C4-2B (cell line): ENCODE data around the gene KCNQ1.

Experiments
- H3K27ac ChIP-seq: fragments of 450-650 bp; 2 replicates; pipeline ENCODE4 v1.5.1; 2017
- CTCF ChIP-seq: fragments of 450-650 bp; conservative IDR thresholded peaks from 2 replicates; pipeline ENCODE4 v1.5.1; 2017; ENCODE audit warnings: mild to moderate bottlenecking
- ZFX ChIP-seq: fragments of 450-650 bp; IDR thresholded peaks from 2 replicates; pipeline ENCODE4 v1.6.1; 2017

The KCNQ1 gene

GRCh38 chr11:2664376-2664775, 219.6 kb downstream of the KCNQ1 start:
- no peak overlapping the region for H3K27ac ChIP-seq
- TF ChIP-seq CTCF (no peak), ZFX (no peak)

- no peak for TF ChIP-seq ZFX
- no peak for TF ChIP-seq CTCF
- no peak overlapping the region for H3K27ac ChIP-seq
Measured at GRCh38 chr11:2664791-2665525, 220.2 kb downstream of the KCNQ1 start.

- no peak overlapping the region for H3K27ac ChIP-seq
- TF ChIP-seq ZFX (no peak), CTCF (no peak)
Measured at GRCh38 chr11:2665526-2666400, 221.0 kb downstream of the KCNQ1 start.

GRCh38 chr11:2666401-2666741, 221.6 kb downstream of the KCNQ1 start:
- H3K27ac ChIP-seq, result no peak overlapping the region
- TF ChIP-seq CTCF (no peak), ZFX (no peak)

GRCh38 chr11:2666828-2667570, 222.2 kb downstream of the KCNQ1 start:
- H3K27ac ChIP-seq, result no peak overlapping the region
- TF ChIP-seq CTCF (no peak), ZFX (no peak)

GRCh38 chr11:2667940-2668339, 223.1 kb downstream of the KCNQ1 start:
- no peak overlapping the region for H3K27ac ChIP-seq
- TF ChIP-seq ZFX (no peak), CTCF (no peak)
